ENCODE results near the gene SELP.

The SELP gene

DNA sequence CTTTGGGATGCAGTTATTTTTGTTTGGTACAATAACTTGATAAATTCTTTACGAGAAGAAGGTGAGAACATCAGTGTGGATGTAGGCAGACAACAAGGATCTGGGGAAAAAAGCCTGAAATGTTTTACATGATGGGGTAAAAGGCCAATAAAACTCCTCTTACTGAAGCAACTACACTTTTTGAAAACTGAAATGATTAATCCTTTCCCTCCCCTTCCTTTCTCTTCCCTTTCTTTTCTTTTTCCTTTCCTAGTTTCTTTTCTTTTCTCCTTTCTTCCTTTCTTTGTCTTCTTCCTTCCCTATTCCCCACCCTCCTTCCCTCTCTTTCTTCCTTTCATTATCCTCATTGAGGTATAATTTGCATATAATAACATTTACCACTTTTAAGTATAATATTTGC is 68.2 kb downstream of the SELP start:
- DNase-seq (ENCODE audit: extremely low read depth, low read depth): no peak
- TF ChIP-seq, protein P1, sequence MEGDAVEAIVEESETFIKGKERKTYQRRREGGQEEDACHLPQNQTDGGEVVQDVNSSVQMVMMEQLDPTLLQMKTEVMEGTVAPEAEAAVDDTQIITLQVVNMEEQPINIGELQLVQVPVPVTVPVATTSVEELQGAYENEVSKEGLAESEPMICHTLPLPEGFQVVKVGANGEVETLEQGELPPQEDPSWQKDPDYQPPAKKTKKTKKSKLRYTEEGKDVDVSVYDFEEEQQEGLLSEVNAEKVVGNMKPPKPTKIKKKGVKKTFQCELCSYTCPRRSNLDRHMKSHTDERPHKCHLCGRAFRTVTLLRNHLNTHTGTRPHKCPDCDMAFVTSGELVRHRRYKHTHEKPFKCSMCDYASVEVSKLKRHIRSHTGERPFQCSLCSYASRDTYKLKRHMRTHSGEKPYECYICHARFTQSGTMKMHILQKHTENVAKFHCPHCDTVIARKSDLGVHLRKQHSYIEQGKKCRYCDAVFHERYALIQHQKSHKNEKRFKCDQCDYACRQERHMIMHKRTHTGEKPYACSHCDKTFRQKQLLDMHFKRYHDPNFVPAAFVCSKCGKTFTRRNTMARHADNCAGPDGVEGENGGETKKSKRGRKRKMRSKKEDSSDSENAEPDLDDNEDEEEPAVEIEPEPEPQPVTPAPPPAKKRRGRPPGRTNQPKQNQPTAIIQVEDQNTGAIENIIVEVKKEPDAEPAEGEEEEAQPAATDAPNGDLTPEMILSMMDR (IDR thresholded peaks at IDR 0.05; ENCODE audit: low read depth, low read length): no peak

DNA sequence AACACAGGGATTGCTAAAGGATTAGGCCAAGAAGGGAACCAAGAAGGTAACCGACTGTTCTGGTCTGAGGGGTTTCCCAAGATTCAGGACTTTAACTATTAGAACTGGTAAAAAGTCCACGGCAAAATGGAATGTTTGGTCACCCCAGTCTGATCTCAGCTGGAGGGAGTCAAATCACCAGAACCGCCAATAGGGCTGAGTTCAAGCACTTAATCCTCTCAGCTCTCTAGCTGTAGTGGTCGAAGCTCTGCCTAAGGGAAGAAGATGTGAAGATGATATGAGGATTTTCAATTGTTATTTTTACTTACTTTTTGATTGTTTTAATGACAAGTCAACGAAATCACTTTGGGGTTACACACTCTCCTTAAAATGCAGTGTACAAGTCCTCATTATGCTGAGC is 72.8 kb downstream of the SELP start:
- DNase-seq (ENCODE audit: extremely low read depth, low read depth): no peak
- TF ChIP-seq, protein P1 (IDR thresholded peaks at IDR 0.05; ENCODE audit: low read depth, low read length): no peak

DNA sequence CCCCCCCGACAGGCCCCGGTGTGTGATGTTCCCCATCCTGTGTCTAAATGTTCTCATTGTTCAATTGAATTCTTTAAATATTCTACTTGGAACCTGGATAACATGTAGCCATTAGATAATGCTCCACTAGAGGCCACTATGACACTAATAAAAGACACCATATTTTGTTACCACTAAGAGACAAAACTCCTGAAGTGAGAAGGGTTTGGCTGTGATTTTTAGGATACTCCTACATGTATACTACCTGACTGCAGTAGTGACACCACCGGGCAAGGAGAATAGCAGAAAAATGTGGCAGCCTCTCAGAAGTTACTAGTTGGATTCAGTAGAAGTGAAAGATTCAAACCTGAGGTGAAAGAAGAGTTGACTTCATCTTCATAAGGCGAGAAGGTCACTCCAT is 79.6 kb downstream of the SELP start:
- DNase-seq (ENCODE audit: extremely low read depth, low read depth): peak; percentile 2
- TF ChIP-seq, protein P1 (IDR thresholded peaks at IDR 0.05; ENCODE audit: low read depth, low read length): peak; percentile 47

DNA sequence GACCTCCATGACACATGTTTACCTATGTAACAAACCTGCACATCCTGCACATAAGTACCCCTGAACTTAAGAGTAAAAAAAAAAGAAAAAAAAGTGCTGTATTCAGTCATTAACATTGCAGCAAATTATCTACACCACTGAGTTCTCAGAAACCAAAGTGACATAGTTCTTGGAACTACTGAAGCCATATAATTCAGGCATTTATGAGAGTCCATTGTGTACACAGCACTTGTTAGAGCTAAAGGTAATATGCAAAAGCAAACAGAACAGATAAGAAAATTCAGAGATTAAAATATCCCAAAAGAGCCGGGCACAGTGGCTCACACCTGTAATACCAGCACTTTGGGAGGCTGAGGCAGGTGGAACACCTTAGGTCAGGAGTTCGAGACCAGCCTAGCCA is 81.6 kb downstream of the SELP start:
- no peak for DNase-seq (ENCODE audit: extremely low read depth, low read depth)

DNA sequence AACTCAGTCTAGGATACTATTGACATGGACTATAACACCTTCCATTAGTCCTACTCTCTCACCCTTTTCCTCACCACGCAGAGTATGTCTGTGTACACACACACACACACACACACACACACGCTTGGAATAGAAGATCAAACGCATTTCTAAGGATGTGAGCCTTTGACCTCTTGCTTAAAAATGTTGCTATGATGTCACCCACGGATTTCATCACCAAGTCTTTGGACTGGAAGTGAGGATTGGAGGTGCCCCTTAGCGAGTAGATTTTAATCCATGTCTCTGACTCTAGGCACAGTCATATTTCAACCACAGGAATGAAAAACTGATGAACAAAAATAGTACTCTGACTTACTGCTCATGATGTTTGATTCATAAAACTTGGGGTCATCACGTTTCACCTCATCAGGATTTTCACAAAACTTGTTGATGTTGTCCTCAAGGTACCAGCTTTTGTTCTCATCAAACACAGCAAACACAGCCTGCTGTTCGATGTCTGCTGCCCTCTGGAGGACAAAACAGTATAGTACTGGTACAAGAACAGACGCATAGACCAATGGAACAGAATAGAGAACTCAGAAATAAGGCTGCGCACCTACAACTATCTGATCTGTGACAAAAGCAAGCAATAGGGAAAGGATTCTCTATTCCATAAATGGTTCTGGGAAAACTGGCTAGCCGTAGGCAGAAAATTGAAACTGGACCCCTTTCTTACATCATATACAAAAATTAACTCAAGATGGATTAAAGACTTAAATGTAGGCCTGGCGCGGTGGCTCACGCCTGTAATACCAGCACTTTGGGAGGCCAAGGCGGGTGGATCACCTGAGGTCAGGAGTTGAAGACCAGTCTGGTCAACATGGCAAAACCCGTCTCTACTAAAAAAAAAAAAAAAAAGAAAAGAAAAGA is 83.6 kb downstream of the SELP start:
- TF ChIP-seq, protein P1 (IDR thresholded peaks at IDR 0.05; ENCODE audit: low read depth, low read length): peak; percentile 78
- peak; percentile 54 for DNase-seq (ENCODE audit: extremely low read depth, low read depth)

More for the DNA sequence above, 81.6 kb downstream of the SELP start:
- TF ChIP-seq, protein P1 (IDR thresholded peaks at IDR 0.05; ENCODE audit: low read depth, low read length): no peak

DNA sequence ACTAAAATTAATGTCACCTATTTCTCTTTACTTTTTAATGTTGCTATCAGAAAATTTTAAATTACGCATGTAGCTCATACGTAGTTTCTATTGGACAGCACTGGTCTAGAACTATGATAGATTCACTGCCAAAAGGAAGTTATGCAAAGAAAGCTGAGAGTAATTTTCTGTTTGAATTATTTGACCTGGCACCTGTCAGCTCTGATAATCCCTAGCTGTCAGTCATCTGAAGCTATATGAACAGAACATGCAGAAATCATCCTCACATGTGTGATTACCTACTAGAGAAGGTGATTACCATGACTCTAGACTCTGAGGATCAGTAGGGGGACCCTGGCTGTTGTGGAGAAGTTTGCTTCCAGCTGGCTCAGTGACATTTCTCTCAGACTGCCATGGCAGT is 84.5 kb downstream of the SELP start:
- TF ChIP-seq, protein P1 (IDR thresholded peaks at IDR 0.05; ENCODE audit: low read depth, low read length): no peak
- no peak for DNase-seq (ENCODE audit: extremely low read depth, low read depth)

Measured in AG09319 (cell line).